ENCODE data around the gene SPTBN1. TPM values are rescaled to one million over a fixed set of nuclear protein-coding genes. Genes with fewer than 3 reads are reported as not detected.

SPTBN1 gene
- total RNA-seq, 1 experiment from 2014 or later: 262 TPM

DNA sequence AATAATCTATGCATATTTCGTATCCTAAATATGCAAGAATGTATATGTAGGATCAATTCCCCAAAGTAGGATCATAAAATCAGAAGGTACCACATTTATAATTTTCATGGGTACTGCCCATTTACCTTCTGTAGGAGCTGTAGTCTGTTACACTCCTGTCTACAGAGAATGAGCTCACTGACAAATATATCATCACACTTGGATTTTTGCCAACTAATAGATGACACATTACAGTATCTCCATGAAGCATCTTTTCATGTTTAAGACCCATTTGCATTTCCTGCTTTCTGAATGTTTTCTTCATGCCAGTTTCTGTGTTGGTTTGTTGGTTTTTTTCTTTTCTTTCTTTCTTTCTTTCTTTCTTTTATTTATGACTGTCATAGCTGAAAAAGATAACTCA, 196.4 kb downstream of the SPTBN1 start:
- POLR2A ChIA-PET (ENCODE audit: unreplicated experiment): no interaction called here
- H3F3A ChIP-seq (ENCODE audit: insufficient read depth, low read depth): no peaks in the 10 kb centered on the region
- TF ChIP-seq, protein P1, sequence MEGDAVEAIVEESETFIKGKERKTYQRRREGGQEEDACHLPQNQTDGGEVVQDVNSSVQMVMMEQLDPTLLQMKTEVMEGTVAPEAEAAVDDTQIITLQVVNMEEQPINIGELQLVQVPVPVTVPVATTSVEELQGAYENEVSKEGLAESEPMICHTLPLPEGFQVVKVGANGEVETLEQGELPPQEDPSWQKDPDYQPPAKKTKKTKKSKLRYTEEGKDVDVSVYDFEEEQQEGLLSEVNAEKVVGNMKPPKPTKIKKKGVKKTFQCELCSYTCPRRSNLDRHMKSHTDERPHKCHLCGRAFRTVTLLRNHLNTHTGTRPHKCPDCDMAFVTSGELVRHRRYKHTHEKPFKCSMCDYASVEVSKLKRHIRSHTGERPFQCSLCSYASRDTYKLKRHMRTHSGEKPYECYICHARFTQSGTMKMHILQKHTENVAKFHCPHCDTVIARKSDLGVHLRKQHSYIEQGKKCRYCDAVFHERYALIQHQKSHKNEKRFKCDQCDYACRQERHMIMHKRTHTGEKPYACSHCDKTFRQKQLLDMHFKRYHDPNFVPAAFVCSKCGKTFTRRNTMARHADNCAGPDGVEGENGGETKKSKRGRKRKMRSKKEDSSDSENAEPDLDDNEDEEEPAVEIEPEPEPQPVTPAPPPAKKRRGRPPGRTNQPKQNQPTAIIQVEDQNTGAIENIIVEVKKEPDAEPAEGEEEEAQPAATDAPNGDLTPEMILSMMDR (conservative IDR thresholded peaks at IDR 0.05): no peak
- TF ChIP-seq EZH2 (IDR thresholded peaks at IDR 0.05; ENCODE audit: low read depth): no peak
- intact Hi-C loops (cut with micrococcal nuclease; ENCODE audit: unreplicated experiment): loop anchor here (5.0 kb wide), 1 partner anchor 130 kb away; no protein-coding TSS in a partner anchor
- H3K9me3 ChIP-seq (ENCODE audit: insufficient read depth, low read depth): no peaks in the 10 kb centered on the region
- H3K4me2 ChIP-seq: no peak overlapping the region
- no peaks in the 10 kb centered on the region for H3K27me3 ChIP-seq (ENCODE audit: insufficient read depth, low read depth)
- no peaks in the 10 kb centered on the region for H3K79me2 ChIP-seq (ENCODE audit: low read depth)
- H3K9me2 ChIP-seq (ENCODE audit: insufficient read depth): no peaks in the 10 kb centered on the region
- H2AFZ ChIP-seq: no peak overlapping the region
- H4K20me1 ChIP-seq (ENCODE audit: insufficient read depth): peaks cover under 1% of the 10 kb centered on the region; the same call in 1 of the 2 replicates
- no TSS peak for BruUV-seq (replicated peaks)
- no peaks in the 10 kb centered on the region for H3K4me1 ChIP-seq (replicated peaks; ENCODE audit: insufficient read depth)
- CTCF ChIA-PET: no interaction called here
- H3K27ac ChIP-seq: no peak overlapping the region
- no peak overlapping the region for H3K4me3 ChIP-seq
- peaks cover 67% of the 10 kb centered on the region for H3K36me3 ChIP-seq (ENCODE audit: low read depth)
- DNase-seq: no peak

DNA sequence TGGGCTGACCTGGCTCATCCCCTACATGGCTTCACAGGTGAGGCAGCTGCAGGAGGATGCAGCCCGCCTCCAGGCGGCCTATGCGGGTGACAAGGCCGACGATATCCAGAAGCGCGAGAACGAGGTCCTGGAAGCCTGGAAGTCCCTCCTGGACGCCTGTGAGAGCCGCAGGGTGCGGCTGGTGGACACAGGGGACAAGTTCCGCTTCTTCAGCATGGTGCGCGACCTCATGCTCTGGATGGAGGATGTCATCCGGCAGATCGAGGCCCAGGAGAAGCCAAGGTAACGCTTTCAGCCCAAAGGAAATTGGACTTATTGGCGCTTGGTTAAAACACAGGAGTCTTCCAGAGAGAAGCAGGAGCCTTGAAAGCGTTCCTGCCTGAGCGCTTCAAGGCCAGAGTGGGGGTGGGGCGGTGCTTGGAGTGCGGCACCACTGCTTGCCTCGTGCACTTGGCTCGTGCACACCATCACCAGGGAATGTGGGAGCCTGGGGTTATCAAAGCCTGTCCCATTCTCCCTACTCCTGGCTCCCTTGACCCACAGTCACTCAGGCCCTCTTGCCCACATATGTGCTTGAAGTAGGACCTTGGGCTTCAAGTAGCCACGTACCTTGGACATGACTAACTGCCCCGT, 197.6 kb downstream of the SPTBN1 start:
- H3K4me2 ChIP-seq: no peak overlapping the region
- H3K36me3 ChIP-seq (ENCODE audit: low read depth): peaks cover 56% of the 10 kb centered on the region
- H3K27ac ChIP-seq: no peak overlapping the region
- CTCF ChIA-PET: no interaction called here
- intact Hi-C loops (cut with micrococcal nuclease; ENCODE audit: unreplicated experiment): loop anchor here (5.0 kb wide), 1 partner anchor 131 kb away; no protein-coding TSS in a partner anchor
- H3K9me3 ChIP-seq (ENCODE audit: insufficient read depth, low read depth): no peaks in the 10 kb centered on the region
- DNase-seq: no peak
- no peaks in the 10 kb centered on the region for H3K27me3 ChIP-seq (ENCODE audit: insufficient read depth, low read depth)
- H3K79me2 ChIP-seq (ENCODE audit: low read depth): no peaks in the 10 kb centered on the region
- POLR2A ChIA-PET (ENCODE audit: unreplicated experiment): no interaction called here
- BruUV-seq (replicated peaks): no TSS peak
- no peak overlapping the region for H3K4me3 ChIP-seq
- peaks cover 6% of the 10 kb centered on the region for H4K20me1 ChIP-seq (ENCODE audit: insufficient read depth)
- H3K9me2 ChIP-seq (ENCODE audit: insufficient read depth): no peaks in the 10 kb centered on the region
- H3F3A ChIP-seq (ENCODE audit: insufficient read depth, low read depth): no peaks in the 10 kb centered on the region
- TF ChIP-seq, protein P1 (conservative IDR thresholded peaks at IDR 0.05): no peak
- no peak for TF ChIP-seq EZH2 (IDR thresholded peaks at IDR 0.05; ENCODE audit: low read depth)
- no peak overlapping the region for H2AFZ ChIP-seq
- no peaks in the 10 kb centered on the region for H3K4me1 ChIP-seq (replicated peaks; ENCODE audit: insufficient read depth)

DNA sequence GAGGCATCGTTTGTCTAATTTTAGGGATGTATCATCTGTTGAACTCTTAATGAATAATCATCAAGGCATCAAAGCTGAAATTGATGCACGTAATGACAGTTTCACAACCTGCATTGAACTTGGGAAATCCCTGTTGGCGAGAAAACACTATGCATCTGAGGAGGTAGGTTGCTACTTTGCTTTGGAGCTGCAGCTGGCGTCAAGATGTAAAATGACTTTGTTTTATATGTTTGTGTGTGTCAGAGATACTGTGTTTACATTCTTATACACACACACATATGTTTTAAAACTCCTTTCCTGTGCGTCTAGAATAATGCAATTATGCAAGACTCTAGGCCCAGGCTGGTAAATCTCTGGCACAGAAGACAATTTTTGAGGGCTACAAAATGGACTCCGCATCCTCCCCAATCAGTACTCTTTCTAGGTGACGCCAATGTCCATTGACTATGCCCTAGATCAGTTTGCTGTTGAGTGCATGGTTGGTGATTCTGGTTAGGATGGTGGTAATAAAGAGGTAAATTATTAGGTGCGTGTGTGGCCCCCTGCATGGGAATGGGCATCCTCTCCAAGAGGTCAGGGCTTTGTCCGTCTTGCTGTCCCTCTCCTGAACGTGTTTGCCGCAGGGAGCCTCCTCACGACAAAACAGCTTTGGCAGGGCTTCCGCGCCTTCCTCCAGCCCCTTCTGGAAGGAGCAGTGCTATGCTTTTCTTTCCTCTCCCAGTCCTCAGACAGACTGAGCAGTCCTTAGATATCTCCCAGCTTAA, 199.1 kb downstream of the SPTBN1 start:
- CTCF ChIA-PET: no interaction called here
- peaks cover 51% of the 10 kb centered on the region for H3K36me3 ChIP-seq (ENCODE audit: low read depth)
- no peaks in the 10 kb centered on the region for H3K9me2 ChIP-seq (ENCODE audit: insufficient read depth)
- H3K4me3 ChIP-seq: no peak overlapping the region
- no peaks in the 10 kb centered on the region for H3K79me2 ChIP-seq (ENCODE audit: low read depth)
- no peaks in the 10 kb centered on the region for H3F3A ChIP-seq (ENCODE audit: insufficient read depth, low read depth)
- no TSS peak for BruUV-seq (replicated peaks)
- no peaks in the 10 kb centered on the region for H3K27me3 ChIP-seq (ENCODE audit: insufficient read depth, low read depth)
- POLR2A ChIA-PET (ENCODE audit: unreplicated experiment): interaction anchor here (0.6 kb wide), 1 partner anchor 337 kb away, joined by 3 read pairs; no protein-coding TSS in a partner anchor
- DNase-seq: no peak
- H4K20me1 ChIP-seq (ENCODE audit: insufficient read depth): peaks cover 6% of the 10 kb centered on the region
- H3K4me2 ChIP-seq: no peak overlapping the region
- H3K9me3 ChIP-seq (ENCODE audit: insufficient read depth, low read depth): no peaks in the 10 kb centered on the region
- H3K27ac ChIP-seq: no peak overlapping the region
- intact Hi-C loops (cut with micrococcal nuclease; ENCODE audit: unreplicated experiment): no loop called here
- H3K4me1 ChIP-seq (replicated peaks; ENCODE audit: insufficient read depth): no peaks in the 10 kb centered on the region
- no peak overlapping the region for H2AFZ ChIP-seq
- TF ChIP-seq, protein P1 (conservative IDR thresholded peaks at IDR 0.05): no peak
- TF ChIP-seq EZH2 (IDR thresholded peaks at IDR 0.05; ENCODE audit: low read depth): no peak

Data from PC-9 (cell line).